HG03159 (cell line): ENCODE results near the gene SH2D3C.

Experiments used
- ATAC-seq: cut with Tn5 transposase; IDR thresholded peaks from one replicate; pipeline ENCODE4 v1.9.1; 2021; ENCODE audit warnings: mild to moderate bottlenecking, moderate library complexity; ENCODE audit not compliant: unreplicated experiment

SH2D3C gene, protein sequence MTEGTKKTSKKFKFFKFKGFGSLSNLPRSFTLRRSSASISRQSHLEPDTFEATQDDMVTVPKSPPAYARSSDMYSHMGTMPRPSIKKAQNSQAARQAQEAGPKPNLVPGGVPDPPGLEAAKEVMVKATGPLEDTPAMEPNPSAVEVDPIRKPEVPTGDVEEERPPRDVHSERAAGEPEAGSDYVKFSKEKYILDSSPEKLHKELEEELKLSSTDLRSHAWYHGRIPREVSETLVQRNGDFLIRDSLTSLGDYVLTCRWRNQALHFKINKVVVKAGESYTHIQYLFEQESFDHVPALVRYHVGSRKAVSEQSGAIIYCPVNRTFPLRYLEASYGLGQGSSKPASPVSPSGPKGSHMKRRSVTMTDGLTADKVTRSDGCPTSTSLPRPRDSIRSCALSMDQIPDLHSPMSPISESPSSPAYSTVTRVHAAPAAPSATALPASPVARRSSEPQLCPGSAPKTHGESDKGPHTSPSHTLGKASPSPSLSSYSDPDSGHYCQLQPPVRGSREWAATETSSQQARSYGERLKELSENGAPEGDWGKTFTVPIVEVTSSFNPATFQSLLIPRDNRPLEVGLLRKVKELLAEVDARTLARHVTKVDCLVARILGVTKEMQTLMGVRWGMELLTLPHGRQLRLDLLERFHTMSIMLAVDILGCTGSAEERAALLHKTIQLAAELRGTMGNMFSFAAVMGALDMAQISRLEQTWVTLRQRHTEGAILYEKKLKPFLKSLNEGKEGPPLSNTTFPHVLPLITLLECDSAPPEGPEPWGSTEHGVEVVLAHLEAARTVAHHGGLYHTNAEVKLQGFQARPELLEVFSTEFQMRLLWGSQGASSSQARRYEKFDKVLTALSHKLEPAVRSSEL

DNA sequence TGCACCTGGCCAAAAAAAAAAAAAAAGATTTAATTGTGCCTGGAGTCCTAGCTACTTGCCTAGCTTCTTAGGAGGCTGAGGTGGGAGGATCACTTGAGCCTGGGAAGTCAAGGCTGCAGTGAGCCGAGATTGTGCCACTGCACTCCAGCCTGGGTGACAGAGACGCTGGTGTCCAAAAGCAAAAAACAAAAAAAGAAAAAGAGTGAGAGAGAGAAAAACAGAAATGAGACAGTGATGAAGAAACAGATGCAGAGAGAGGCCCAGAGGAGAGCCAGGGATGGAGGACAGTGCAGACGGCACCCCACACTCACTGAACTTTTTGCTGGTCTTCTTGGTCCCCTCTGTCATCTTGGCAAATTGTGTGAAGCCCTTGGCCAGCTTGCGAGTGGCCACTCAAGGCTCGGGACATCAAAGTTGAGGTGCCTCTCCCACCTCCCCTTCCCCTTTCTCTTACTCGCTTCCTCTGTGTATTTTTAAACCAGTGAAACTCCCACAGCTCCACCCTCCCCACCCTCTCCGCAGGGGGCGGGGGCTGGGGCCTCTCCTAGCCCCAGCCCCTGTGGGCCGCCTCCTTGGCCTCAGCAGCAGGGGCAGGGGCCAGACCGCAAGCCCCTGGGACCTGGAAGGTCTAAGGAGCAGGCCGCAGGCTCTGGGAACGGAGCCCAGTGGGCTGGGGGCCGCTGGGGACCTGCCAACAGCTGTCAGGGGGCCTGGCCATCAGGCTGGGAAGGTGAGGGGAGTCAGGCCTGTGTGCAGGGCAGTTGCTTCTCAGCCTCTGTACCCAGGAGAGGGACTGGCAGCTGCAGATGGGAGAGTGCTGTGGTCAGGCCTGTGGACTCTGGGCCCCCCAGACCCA lies at the start of gene SH2D3C:
TSS of gene SH2D3C (minus strand) at position 387 of the 856 bp plus-strand sequence. CDS start at position 348, 39 bp downstream.
- ATAC-seq: peak; percentile 30

DNA sequence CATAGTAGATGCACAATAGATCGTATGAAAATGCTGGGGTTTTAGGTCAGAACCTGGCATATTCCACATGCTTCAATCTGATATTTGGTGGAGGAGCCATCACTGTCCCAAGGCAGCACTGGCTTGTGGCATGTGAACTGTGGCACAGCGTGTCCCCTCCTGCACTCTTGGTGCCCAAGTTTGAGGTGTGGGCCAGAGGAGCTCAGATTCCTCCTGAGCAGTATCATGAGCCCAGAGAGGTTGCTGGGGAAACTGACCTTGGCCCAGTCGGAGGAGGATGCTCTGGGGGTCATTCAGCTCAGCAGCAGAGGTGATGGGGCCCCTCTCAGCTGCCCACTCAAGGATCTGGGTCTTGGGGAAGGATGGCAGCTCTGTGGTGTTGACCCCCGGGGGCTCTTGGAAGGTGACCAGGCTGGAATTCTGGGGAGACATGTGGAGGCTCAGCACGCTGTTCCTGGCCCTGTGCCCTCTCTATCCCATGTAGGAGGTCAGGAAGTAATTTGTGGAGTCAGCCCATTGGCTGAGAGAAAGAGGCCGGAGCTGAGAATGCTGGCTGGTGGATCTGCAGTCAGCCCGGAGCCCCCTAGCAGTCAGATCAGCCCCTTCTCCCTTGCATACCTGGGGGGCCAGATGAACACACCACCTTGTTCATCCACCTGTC lies 47.9 kb upstream of the SH2D3C start:
- ATAC-seq: no peak

DNA sequence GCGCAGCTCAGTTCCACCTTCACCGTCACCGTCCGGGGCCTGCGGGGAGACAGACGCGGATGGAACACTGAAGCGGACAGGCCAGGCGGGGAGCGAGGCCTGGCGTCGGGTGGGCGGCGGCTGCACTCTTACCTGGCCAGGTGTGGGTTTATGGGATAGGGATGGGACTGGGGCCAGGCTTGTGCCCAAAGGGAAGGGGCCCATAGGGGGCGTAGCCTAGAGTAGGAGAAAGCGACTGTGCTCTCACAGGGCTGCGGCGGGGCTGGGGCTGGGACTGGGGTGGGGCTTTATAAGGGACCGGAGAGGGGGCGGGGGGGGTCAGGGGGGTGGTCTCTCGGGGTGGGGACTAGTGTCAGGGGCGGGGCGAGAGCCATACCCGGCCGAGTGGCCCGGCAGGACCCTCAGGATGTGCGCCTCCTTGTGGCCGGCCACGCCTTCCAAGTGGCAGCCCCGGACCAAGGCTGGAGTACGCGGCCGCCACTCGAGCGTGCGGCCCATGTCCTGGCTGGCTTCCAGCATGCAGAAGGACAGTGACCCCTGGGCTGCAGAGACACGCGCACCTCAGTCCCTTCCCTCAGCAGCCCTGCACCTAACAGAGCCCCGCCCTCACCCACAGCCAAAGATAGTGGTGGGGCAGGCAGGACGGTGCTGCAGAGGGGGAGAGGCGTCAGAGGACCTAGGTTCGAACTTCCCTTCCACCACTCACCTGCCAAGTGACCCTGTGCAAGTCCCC lies 47.0 kb upstream of the SH2D3C start:
- no peak for ATAC-seq

DNA sequence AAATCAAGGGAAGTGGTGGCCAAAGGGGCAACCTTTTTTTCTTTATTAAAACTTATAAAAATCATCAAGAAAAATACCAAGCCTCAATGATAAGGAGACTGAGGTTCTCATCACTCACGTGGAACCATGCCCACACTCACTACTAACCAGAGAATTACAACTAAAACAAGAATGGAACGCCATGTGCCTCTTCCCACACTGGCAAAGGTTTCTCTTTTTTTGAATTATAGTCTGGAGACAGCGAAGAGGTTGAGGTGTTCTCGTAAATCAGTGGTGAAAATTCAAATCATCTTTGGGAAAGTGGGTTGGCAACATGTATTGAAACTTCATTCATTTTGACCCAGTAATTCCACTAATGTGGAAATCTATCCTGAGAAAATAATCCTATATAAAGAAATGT lies 43.6 kb upstream of the SH2D3C start:
- no peak for ATAC-seq

DNA sequence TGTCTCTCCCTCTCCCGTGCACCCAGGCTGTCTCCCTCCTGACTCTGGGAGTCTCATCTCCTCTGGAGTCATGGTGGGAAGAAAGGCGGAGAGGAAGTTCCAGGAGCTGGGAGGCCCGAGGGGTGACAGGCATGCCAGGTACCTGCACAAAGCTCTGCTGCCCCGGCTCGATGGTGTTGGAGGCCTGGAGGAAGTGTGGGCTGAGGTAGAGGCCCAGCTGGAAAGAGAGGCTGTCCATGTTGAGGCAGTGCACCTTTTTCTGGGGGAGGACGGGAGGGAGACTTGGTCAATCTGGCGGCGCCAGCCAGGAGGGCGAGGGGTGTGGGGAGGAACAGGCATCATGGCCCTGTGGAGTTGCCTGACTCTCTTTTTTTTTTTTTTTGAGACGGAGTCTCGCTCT lies 40.1 kb upstream of the SH2D3C start:
- no peak for ATAC-seq

DNA sequence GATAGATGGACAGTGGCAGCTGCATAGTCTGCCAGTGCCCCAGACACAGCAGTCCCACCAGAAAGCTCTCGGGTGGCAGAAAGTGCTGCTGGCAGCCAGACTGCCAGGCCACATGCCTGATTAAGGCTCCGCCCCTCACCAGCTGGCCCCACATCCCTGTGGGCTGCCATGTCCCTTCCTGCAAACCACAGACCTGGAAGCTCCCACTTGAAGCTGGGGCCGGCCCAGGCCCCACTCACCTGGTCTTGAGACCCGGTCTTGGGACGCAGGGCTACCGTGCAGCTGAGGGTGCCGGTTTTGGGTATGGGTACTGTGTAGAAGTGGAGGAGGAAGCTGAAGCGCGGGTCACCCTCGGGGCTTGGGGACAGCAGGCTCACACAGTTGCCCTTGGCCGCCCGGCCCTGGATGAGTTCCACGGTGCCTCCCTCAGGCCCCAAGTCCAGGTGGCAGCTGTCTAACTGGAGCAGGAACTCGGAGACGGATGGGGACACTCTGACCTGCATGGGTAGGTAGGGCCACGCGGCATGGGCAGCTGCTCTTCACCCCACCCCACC lies 39.5 kb upstream of the SH2D3C start:
- ATAC-seq: no peak

DNA sequence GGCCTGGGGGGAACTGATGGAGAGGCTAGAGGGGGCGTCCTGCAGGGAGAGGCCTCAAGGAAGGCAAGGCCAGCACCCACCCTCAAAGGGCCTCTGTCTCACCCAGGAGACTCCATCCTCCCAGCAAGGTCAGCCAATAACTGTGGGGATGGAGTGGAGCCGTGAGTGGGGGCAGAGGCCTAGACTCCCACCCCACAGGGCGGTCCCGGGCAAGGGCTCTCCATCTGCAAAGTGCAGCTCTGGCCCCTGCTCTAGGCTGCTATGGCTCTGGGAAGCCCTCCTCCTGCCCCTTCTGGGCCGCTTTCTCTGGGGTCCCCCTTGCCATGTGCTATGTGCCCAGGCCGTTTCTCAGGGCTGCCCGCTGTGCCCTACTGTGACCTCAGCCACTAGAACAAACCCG lies 38.3 kb upstream of the SH2D3C start:
- no peak for ATAC-seq

DNA sequence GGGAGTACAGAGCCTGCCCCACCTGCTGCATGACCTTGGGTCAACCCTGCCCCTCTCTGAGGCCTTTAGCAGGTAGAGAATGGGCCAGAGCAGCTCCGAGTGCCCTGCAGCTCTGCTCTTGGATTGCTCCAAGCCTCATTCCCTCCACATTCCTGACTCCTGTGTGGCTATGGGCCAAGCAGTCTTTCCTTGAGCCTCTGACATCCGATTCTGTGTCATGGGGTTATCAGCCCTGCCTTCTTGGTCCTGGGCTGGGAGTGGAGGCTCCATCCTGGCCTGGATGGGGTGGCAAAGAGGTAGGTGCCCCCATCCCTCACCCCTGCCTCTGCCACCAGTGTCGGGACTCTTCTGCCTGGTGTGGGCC lies 37.9 kb upstream of the SH2D3C start:
- no peak for ATAC-seq

DNA sequence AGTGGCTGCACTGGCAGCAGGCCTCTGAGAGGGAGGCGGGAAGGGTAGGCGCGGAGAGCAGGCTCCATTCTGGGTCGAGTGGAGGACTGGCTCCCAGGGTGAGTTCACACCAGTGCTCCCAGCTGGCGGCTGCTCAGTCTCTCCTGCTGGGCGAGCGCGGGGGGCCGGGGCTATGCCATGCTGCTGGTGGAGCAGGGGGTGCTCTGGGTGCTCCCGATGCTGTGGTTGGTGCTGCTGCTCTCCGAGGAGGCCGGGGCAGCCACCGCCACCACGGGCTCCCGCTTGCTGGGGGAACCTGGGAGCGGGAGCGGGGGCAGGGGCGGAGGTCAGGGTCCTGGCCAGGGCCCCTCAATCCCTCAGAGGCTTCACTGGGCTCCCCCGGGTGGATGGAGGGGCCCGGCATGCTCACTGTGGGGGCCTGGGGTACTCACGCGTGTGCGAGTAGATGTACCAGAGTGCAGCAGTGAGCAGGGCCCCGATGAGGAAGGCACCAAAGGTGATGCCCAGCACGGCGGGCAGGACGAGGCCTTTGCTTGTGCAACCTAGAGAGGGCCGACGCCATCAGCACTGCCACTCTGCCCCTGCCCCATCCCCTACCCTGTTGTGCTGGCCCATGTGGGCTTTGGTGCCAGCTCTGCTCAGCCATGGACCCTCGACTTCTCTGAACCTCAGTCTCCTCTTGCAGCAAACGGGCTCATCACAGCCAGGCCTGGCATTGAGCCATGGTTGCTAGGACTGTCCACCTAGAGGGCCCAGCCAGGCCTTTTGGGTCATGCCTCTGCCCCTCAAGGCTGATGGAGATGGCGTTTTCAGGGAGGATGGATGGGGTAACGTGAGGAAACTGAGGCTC lies 37.3 kb upstream of the SH2D3C start:
- no peak for ATAC-seq

DNA sequence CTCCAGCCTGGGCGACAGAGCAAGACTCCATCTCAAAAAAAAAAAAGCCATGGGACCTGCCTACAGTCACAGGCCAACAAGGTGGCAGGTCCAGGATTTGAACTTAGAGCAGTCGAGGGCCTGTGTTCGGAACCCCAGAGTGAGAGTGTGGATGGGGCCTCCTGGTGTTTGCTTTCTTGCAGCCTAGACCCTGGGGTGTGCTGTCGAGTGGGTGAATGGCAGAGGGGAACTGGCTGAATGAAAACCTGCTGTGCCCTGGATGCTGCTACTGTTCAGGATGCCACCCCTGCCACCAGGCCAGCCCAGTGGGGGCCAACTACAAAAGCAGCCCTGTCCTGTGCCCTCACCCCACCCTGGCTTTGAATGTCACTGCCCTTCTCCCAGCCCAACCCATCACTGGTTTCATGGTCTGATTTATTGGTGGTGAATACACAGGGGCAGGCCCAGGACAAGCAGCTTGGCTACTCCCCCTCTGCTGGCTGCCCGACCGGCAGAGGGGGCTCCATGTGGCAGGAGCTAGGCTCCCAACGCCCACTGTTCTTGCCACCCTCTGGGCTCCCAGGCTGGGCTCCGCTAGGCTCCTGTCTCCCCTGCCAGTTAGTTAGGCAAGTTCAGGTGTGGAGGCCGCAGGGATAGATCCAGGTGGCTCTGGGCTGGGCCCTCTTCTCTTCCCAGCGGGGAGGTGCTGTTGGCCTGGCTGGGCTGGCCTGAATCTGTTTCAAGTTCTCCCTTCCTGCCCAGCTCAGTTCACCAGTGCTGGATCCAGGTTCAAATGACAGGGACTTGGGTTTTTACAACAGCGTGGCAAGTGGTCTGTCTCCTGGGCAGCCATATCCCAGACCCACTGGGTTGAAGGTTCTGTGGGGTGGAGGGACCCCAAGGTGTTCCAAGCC lies 36.4 kb upstream of the SH2D3C start:
- ATAC-seq: no peak

DNA sequence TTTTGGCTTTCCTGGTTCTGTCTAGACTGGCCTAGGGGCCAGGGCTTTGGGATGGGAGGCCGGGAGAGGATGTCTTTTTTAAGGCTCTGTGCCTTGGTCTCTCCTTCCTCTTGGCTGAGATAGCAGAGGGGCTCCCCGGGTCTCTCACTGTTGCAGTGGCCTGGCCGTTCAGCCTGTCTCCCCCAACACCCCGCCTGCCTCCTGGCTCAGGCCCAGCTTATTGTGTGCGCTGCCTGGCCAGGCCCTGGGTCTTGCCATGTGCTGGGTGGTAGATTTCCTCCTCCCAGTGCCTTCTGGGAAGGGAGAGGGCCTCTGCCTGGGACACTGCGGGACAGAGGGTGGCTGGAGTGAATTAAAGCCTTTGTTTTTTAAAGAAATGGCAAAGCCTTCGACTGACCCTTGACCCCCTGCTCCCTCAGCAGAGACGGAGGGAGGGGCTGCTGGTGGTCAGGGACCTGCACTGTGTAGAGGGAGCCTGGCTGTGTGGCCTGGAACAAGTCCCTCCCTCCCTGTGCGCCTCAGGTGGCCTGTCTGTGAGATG lies 35.3 kb upstream of the SH2D3C start:
- no peak for ATAC-seq

DNA sequence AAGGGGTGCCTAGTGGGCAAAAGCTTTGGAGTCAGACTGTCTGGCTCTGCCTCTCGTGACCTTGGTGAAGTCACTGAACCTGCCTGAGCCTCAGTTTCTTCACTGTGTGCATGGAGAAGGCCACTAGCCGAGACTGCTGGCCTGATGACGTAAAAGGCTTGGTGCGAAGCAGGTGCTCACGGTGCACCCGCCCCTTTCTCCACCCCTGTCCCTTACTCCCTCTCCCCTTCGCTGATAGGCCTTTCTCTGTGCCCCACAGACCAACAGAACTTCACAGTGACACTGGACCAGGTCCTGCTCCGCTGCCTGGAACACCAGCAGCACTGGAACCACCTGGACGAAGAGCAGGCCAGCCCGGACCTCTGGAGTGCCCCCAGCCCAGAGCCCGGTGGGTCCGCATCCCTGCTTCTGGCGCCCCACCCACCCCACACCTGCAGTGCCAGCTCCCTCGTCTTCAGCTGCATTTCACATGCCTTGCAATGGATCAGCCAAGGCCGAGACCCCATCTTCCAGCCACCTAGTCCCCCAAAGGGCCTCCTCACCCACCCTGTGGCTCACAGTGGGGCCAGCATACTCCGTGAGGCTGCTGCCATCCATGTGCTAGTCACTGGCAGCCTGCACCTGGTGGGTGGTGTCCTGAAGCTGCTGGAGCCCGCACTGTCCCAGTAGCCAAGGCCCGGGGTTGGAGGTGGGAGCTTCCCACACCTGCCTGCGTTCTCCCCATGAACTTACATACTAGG lies 34.6 kb upstream of the SH2D3C start:
- ATAC-seq: no peak

DNA sequence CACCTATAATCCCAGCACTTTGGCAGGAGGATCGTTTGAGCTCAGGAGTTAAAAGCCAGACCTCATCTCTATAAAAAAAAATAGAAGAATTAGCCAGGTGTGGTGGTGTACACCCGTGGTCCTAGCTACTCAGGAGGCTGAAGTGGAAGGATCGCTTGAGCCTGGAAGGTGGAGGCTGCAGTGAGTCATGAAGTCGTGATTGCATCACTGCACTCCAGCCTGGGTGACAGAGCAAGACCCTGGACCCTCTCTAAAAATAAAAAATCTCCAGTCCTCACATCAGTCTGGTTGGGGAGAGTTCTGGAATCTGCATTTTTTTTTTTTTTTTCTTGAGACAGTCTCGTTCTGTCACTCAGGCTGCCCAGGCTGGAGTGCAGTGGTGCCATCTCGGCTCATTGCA lies 33.5 kb upstream of the SH2D3C start:
- ATAC-seq: no peak

DNA sequence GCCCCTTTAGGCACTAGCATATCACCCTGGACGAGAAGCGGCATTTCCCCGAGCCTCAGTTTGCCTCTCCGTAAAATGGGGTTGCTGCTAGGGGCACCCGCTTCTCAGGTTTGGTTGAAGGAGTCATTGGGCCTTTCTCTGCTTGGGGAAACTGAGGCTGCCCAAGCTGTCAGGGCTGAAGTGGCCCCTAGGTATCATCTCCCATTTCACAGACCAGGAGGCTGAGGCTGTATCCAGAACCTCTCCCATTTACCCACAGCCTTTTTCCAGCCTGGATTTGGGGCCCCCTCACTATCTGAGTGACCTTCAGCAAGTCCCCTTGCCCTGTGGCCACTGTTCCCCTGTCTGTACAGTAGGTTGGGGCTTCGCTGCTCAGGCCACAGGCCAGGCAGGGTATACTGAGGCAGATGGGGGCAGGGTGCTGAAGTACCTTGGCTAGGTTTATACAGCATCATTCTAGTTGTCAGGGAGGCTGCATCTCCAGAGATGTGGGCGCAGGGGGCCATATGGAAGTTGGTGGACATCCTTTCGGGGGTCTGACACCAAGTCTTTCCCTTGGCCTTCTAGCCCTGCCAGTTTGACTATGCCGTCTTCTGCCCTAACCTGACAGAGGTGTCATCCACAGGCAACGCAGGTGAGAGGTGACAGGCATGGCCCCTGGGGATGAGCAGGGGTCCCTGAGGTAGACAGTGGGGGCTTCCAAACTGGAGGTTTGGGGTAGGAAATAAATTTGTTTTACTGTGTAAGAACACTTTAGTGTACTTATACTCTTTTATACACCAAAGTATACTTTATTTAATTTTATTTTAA lies 32.1 kb upstream of the SH2D3C start:
- no peak for ATAC-seq

DNA sequence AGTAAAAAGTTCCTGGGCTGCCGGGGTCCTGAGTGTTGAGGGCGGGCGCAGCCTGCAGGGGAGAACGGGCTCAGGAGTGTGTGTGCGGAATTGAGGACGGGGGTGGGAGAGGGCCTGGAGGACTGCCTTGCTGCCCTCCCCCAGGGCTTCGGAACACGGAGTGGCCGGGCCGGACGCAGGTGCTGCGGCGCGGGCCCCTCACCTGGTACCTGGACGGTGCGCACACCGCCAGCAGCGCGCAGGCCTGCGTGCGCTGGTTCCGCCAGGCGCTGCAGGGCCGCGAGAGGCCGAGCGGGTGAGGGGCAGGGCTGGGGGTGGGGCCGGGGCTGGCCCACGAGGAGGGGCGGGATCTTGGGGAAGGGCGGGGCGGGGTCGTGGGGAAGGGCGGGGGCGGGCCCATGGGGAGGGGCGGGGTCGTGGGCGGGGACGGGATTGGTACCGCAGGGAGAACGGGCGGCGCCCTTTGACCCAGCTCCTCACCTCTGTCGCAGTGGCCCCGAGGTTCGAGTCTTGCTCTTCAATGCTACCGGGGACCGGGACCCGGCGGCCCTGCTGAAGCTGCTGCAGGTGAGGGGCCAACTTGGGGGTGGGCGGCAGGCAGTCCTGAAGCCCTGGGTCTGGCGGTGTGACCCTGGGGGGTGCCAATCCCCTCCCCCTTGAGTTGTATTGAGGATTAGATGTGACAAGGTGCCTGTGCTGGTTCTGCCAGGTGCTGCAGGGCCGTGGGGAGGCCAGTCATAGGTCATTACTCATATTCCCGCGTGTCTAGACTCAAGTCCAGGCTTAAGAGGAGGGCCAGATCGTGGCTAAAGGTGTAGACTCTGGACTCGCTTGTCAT lies 31.3 kb upstream of the SH2D3C start:
- no peak for ATAC-seq
